GM10248 (cell line): Measurements from ENCODE around the gene OSBPL9.

Experiments
- CTCF ChIA-PET: fragments of 300-600 bp; sonication (Branson Sonifier 250); formaldehyde crosslinking; extraction: SDS; loops from one replicate; lab custom pipeline; 2021; ENCODE audit warnings: antibody characterized with exemption; lab: Yijun Ruan, JAX
- POLR2A ChIA-PET: fragments of 350-650 bp; sonication (Branson Sonifier 250); formaldehyde crosslinking; extraction: SDS; loops from one replicate; lab custom pipeline; 2020; ENCODE audit warnings: antibody characterized with exemption; lab: Yijun Ruan, JAX
- DNase-seq: peaks from one replicate; pipeline ENCODE4 v3.0.0; 2012; ENCODE audit errors: extremely low spot score
- CTCF ChIP-seq: IDR thresholded peaks from 2 replicates; pipeline ENCODE4 v1.5.1; 2012; ENCODE audit warnings: mild to moderate bottlenecking, low read depth; ENCODE audit errors: extremely low read depth, missing control alignments, control extremely low read depth

OSBPL9 gene

GRCh38 chr1:51790385-51790784, 173.5 kb downstream of the OSBPL9 start:
- POLR2A ChIA-PET, result interaction anchor here (0.9 kb wide), 1 partner anchor 61 kb away, joined by 3 read pairs; no protein-coding TSS in a partner anchor

GRCh38 chr1:51791888-51792287, 175.0 kb downstream of the OSBPL9 start:
- ChIA-PET POLR2A (no interaction called here), CTCF (interaction anchor here (1.0 to 4.0 kb wide), 6 partner anchors 9 to 23 kb away, joined by 3 to 26 read pairs (median 6); no protein-coding TSS in a partner anchor)
- no peak for DNase-seq
- TF ChIP-seq CTCF, result no peak

More at GRCh38 chr1:51790385-51790784, 173.5 kb downstream of the OSBPL9 start:
- no peak for TF ChIP-seq CTCF
- no peak for DNase-seq
- CTCF ChIA-PET, result interaction anchor here (0.9 to 4.0 kb wide), 7 partner anchors 8 to 49 kb away, joined by 3 to 26 read pairs (median 4); no protein-coding TSS in a partner anchor

- POLR2A ChIA-PET, result no interaction called here
- no peak for DNase-seq
- no peak for TF ChIP-seq CTCF
- CTCF ChIA-PET, result interaction anchor here (0.5 to 2.9 kb wide), 4 partner anchors 8 to 576 kb away, joined by 3 to 8 read pairs (median 3); no protein-coding TSS in a partner anchor
Observed at GRCh38 chr1:51792864-51793263, 176.0 kb downstream of the OSBPL9 start.

GRCh38 chr1:51794260-51794659, 177.4 kb downstream of the OSBPL9 start:
- POLR2A ChIA-PET, result no interaction called here
- CTCF ChIA-PET, result interaction anchor here (0.9 kb wide), 1 partner anchor 14 kb away, joined by 3 read pairs; no protein-coding TSS in a partner anchor
- no peak for DNase-seq
- no peak for TF ChIP-seq CTCF

- no peak for DNase-seq
- POLR2A ChIA-PET, result no interaction called here
- CTCF ChIA-PET, result no interaction called here
- TF ChIP-seq CTCF, result no peak
Observed at GRCh38 chr1:51794868-51795267, 178.0 kb downstream of the OSBPL9 start.

GRCh38 chr1:51799372-51799771, 182.5 kb downstream of the OSBPL9 start:
- POLR2A ChIA-PET, result no interaction called here
- no peak for TF ChIP-seq CTCF
- CTCF ChIA-PET, result interaction anchor here (1.3 to 5.8 kb wide), 6 partner anchors 8 to 237 kb away, joined by 3 to 27 read pairs (median 6); no protein-coding TSS in a partner anchor
- DNase-seq, result peak; percentile 12
